AG20443 (cell line): ENCODE data around the gene TRIM16.
A peak's percentile ranks its signal among the peaks of the same experiment; 100 is the strongest.
"Not testable (repeated sequence)": the region's sequence is repeated elsewhere in the genome, so short reads cannot be mapped to it uniquely, and the experiment has no call there.

ENCODE experiments used
- DNase-seq: peaks from one replicate; pipeline ENCODE4 v3.0.0; 2012; ENCODE audit warnings: low spot score, mixed read lengths

Gene TRIM16

GRCh38 chr17:15683824-15684478, at the start of gene TRIM16:
Gene TRIM16, minus strand, starts transcription at chr17:15684311. Its CDS starts 32,702 bp downstream, at chr17:15651609.
- peak; percentile 78 for DNase-seq

GRCh38 chr17:15733174-15733789, 49.2 kb upstream of the TRIM16 start:
- not testable (repeated sequence) for DNase-seq

- DNase-seq = not testable (repeated sequence)
Observed at GRCh38 chr17:15731900-15732299, 47.8 kb upstream of the TRIM16 start, which contains the start of gene TBC1D26. Gene TBC1D26, plus strand, starts transcription at chr17:15732283. Its CDS starts 3,066 bp downstream, at chr17:15735349.

GRCh38 chr17:15730535-15730934, 46.4 kb upstream of the TRIM16 start:
- DNase-seq = not testable (repeated sequence)

- not testable (repeated sequence) for DNase-seq
Observed at GRCh38 chr17:15716601-15717563, 32.8 kb upstream of the TRIM16 start.

- DNase-seq = not testable (repeated sequence)
Observed at GRCh38 chr17:15708879-15709278, 24.8 kb upstream of the TRIM16 start.

GRCh38 chr17:15704813-15705212, 20.7 kb upstream of the TRIM16 start:
- not testable (repeated sequence) for DNase-seq

GRCh38 chr17:15704239-15704638, 20.1 kb upstream of the TRIM16 start:
- not testable (repeated sequence) for DNase-seq

- DNase-seq = not testable (repeated sequence)
Observed at GRCh38 chr17:15699937-15700336, 15.8 kb upstream of the TRIM16 start.

GRCh38 chr17:15699413-15699924, 15.4 kb upstream of the TRIM16 start, which contains the start of gene ZNF286A:
Gene ZNF286A, plus strand, starts transcription at chr17:15699752. Its CDS starts 578 bp downstream, at chr17:15700330.
- peak; percentile 98 for DNase-seq

- not testable (repeated sequence) for DNase-seq
Observed at GRCh38 chr17:15698967-15699366, 14.9 kb upstream of the TRIM16 start.

- DNase-seq = not testable (repeated sequence)
Observed at GRCh38 chr17:15687494-15687893, 3.4 kb upstream of the TRIM16 start.

GRCh38 chr17:15683135-15683534, 976 bp downstream of the TRIM16 start:
- DNase-seq = not testable (repeated sequence)

GRCh38 chr17:15675991-15676390, 8.1 kb downstream of the TRIM16 start:
- DNase-seq = not testable (repeated sequence)

GRCh38 chr17:15674640-15675039, 9.5 kb downstream of the TRIM16 start:
- not testable (repeated sequence) for DNase-seq

- DNase-seq = not testable (repeated sequence)
Observed at GRCh38 chr17:15669526-15669925, 14.6 kb downstream of the TRIM16 start.

- DNase-seq = no peak
Observed at GRCh38 chr17:15663691-15664090, 20.4 kb downstream of the TRIM16 start.

- no peak for DNase-seq
Observed at GRCh38 chr17:15663176-15663575, 20.9 kb downstream of the TRIM16 start.

- DNase-seq = no peak
Observed at GRCh38 chr17:15662681-15663080, 21.4 kb downstream of the TRIM16 start.

- no peak for DNase-seq
Observed at GRCh38 chr17:15660077-15660476, 24.0 kb downstream of the TRIM16 start.

GRCh38 chr17:15659663-15660062, 24.4 kb downstream of the TRIM16 start:
- no peak for DNase-seq

- no peak for DNase-seq
Observed at GRCh38 chr17:15659236-15659635, 24.9 kb downstream of the TRIM16 start.
